Activated CD4-positive, CD25-positive, alpha-beta regulatory T cell (primary cell): ENCODE results near the gene SSX2IP.
"Not testable (repeated sequence)": the region's sequence is repeated elsewhere in the genome, so short reads cannot be mapped to it uniquely, and the experiment has no call there.

ENCODE experiments used
- DNase-seq, 4 experiments: peaks; one replicate each; lab custom pipeline; 2025; lab: John Stamatoyannopoulos, UW

The SSX2IP gene

GRCh38 chr1:84690397-84691121, at the start of gene SSX2IP:
SSX2IP (minus strand) TSS chr1:84690461; CDS start chr1:84671219, 19,242 bp downstream.
- peak; percentile 93 to 100 (median 97) for DNase-seq

- DNase-seq, result no peak
Observed at GRCh38 chr1:84738237-84738636, 48.0 kb upstream of the SSX2IP start.

- DNase-seq, result no peak
Observed at GRCh38 chr1:84737590-84737989, 47.3 kb upstream of the SSX2IP start.

- no peak for DNase-seq
Observed at GRCh38 chr1:84736944-84737343, 46.7 kb upstream of the SSX2IP start.

GRCh38 chr1:84736445-84736844, 46.2 kb upstream of the SSX2IP start:
- DNase-seq, result no peak

GRCh38 chr1:84735483-84735882, 45.2 kb upstream of the SSX2IP start:
- DNase-seq, result no peak

- DNase-seq, result no peak
Observed at GRCh38 chr1:84732520-84732919, 42.3 kb upstream of the SSX2IP start.

GRCh38 chr1:84731519-84731918, 41.3 kb upstream of the SSX2IP start:
- DNase-seq, result no peak

GRCh38 chr1:84727711-84728110, 37.5 kb upstream of the SSX2IP start:
- DNase-seq, result not testable (repeated sequence)

- DNase-seq, result no peak
Observed at GRCh38 chr1:84726593-84727499, 36.6 kb upstream of the SSX2IP start.

- DNase-seq, result peak in 3 of 4 experiments; percentile 2 to 11 (median 7)
Observed at GRCh38 chr1:84724128-84724860, 34.0 kb upstream of the SSX2IP start.

GRCh38 chr1:84722794-84723193, 32.5 kb upstream of the SSX2IP start:
- no peak for DNase-seq

- not testable (repeated sequence) for DNase-seq
Observed at GRCh38 chr1:84721872-84722271, 31.6 kb upstream of the SSX2IP start.

GRCh38 chr1:84721152-84721551, 30.9 kb upstream of the SSX2IP start:
- DNase-seq, result no peak

- no peak for DNase-seq
Observed at GRCh38 chr1:84720221-84720780, 30.0 kb upstream of the SSX2IP start.

- no peak for DNase-seq
Observed at GRCh38 chr1:84719543-84720217, 29.4 kb upstream of the SSX2IP start.

GRCh38 chr1:84715342-84716019, 25.2 kb upstream of the SSX2IP start:
- no peak for DNase-seq

GRCh38 chr1:84712276-84712874, 22.1 kb upstream of the SSX2IP start:
- no peak for DNase-seq

- DNase-seq, result no peak
Observed at GRCh38 chr1:84711869-84712268, 21.6 kb upstream of the SSX2IP start.

- no peak for DNase-seq
Observed at GRCh38 chr1:84711121-84711520, 20.9 kb upstream of the SSX2IP start.
